ENCODE results near the gene FGF9.

GRCh38 chr13:21691500-21691899, 20.6 kb downstream of the FGF9 start:
- TF ChIP-seq CTCF (IDR thresholded peaks at IDR 0.05 in 8 of 11, conservative IDR thresholded peaks at IDR 0.05 in 3 of 11) (no peak), POLR2A (IDR thresholded peaks at IDR 0.05) (no peak), POLR2AphosphoS5 (IDR thresholded peaks at IDR 0.05) (no peak)

Data from spleen (tissue), 7 donors.